ENCODE measurements around the gene ARID3C. TPM values are rescaled to one million over a fixed set of nuclear protein-coding genes. Genes with fewer than 3 reads are reported as not detected.
A peak's percentile ranks its signal among the peaks of the same experiment; 100 is the strongest.

The ARID3C gene
- total and polyA plus RNA-seq, 3 donors from 2014 or later = 0.31 to 0.45 (median 0.37) TPM

- Histone ChIP-seq H3K4me1 (peaks cover 20% of the 10 kb centered on the region), H3K27me3 (no peaks in the 10 kb centered on the region), H3K9me3 (no peaks in the 10 kb centered on the region), H3K27ac (no peak overlapping the region), H3K36me3 (ENCODE audit: low read depth, missing control alignments) (no peaks in the 10 kb centered on the region), H3K4me3 (no peak overlapping the region)
- intact Hi-C loops (cut with DNase I; ENCODE audit: low total_unique reads) = no loop called here
- WGBS, 2 donors = 79 to 85% methylated on average over 10 to 14 of the region's 14 CpGs
- no peak for DNase-seq
- no peak for TF ChIP-seq CTCF (IDR thresholded peaks at IDR 0.05)
- TF ChIP-seq POLR2A (IDR thresholded peaks at IDR 0.05) = no peak
Measured at GRCh38 chr9:34658461-34658860, 29.6 kb upstream of the ARID3C start.

- intact Hi-C loops (cut with DNase I; ENCODE audit: low total_unique reads) = no loop called here
- TF ChIP-seq CTCF (IDR thresholded peaks at IDR 0.05) (no peak), POLR2A (IDR thresholded peaks at IDR 0.05) (no peak)
- H3K4me3 ChIP-seq = no peak overlapping the region
- H3K36me3 ChIP-seq (ENCODE audit: low read depth, missing control alignments) = no peaks in the 10 kb centered on the region
- no peak overlapping the region for H3K27ac ChIP-seq
- WGBS, 2 donors = 93 to 96% methylated on average over 4 to 5 of the region's 5 CpGs
- no peak for DNase-seq
- no peaks in the 10 kb centered on the region for H3K9me3 ChIP-seq
- peaks cover 35% of the 10 kb centered on the region for H3K4me1 ChIP-seq
- no peaks in the 10 kb centered on the region for H3K27me3 ChIP-seq
Measured at GRCh38 chr9:34656992-34657391, 28.1 kb upstream of the ARID3C start.

GRCh38 chr9:34655394-34655793, 26.5 kb upstream of the ARID3C start:
- H3K4me1 ChIP-seq = peaks cover 46% of the 10 kb centered on the region
- H3K27me3 ChIP-seq = no peaks in the 10 kb centered on the region

GRCh38 chr9:34654323-34655051, 25.6 kb upstream of the ARID3C start:
- no peaks in the 10 kb centered on the region for H3K27me3 ChIP-seq
- intact Hi-C loops (cut with DNase I; ENCODE audit: low total_unique reads) = no loop called here
- no peaks in the 10 kb centered on the region for H3K9me3 ChIP-seq
- peak overlapping the region; percentile 26 to 37 for H3K27ac ChIP-seq
- H3K36me3 ChIP-seq (ENCODE audit: low read depth, missing control alignments) = no peaks in the 10 kb centered on the region
- 19 to 40% methylated on average over 11 of the region's 11 CpGs for WGBS, 2 donors
- no peak overlapping the region for H3K4me3 ChIP-seq
- DNase-seq = peak; percentile 77
- TF ChIP-seq CTCF (IDR thresholded peaks at IDR 0.05) = no peak
- no peak for TF ChIP-seq POLR2A (IDR thresholded peaks at IDR 0.05)
- H3K4me1 ChIP-seq = peaks cover 46% of the 10 kb centered on the region

More at GRCh38 chr9:34655394-34655793, 26.5 kb upstream of the ARID3C start:
- no peak for DNase-seq
- WGBS, 2 donors = 81 to 83% methylated on average over 4 to 5 of the region's 5 CpGs
- Histone ChIP-seq H3K9me3 (no peaks in the 10 kb centered on the region), H3K36me3 (ENCODE audit: low read depth, missing control alignments) (no peaks in the 10 kb centered on the region), H3K27ac (no peak overlapping the region), H3K4me3 (no peak overlapping the region)
- TF ChIP-seq CTCF (IDR thresholded peaks at IDR 0.05) (no peak), POLR2A (IDR thresholded peaks at IDR 0.05) (no peak)
- intact Hi-C loops (cut with DNase I; ENCODE audit: low total_unique reads) = no loop called here
